Fibroblast of the aortic adventitia (primary cell): ENCODE results near the gene KIF2B. TPM values are rescaled to one million over a fixed set of nuclear protein-coding genes. Genes with fewer than 3 reads are reported as not detected.
"Not testable (repeated sequence)": the region's sequence is repeated elsewhere in the genome, so short reads cannot be mapped to it uniquely, and the experiment has no call there.

ENCODE experiments used
- DNase-seq: peaks from one replicate; pipeline ENCODE4 v3.0.0-alpha.2; 2010; ENCODE audit warnings: low read depth
- H3K4me3 ChIP-seq: 2 replicates; pipeline ENCODE4 v1.5.1; 2011; ENCODE audit warnings: low read depth, mild to moderate bottlenecking, control low read depth, low read length, moderate library complexity
- CTCF ChIP-seq: IDR thresholded peaks from 2 replicates; pipeline ENCODE4 v1.5.1; 2011; ENCODE audit warnings: mild to moderate bottlenecking, low read length, control low read depth, inconsistent platforms; ENCODE audit not compliant: insufficient read depth
- total RNA-seq: library from RNA; depleted of rRNA; stranded (reverse); fragments of >200 nt; gene quantifications from 2 replicates; pipeline ENCODE4 v1.2.3, GENCODE V29; 2012; ENCODE audit warnings: low replicate concordance

Gene KIF2B
- total RNA-seq, 1 donor: not detected

- no peak for DNase-seq
- TF ChIP-seq CTCF: no peak
- no peak overlapping the region for H3K4me3 ChIP-seq
Observed at GRCh38 chr17:53819956-53820355, 2.8 kb upstream of the KIF2B start.

GRCh38 chr17:53823341-53824050 is 769 bp downstream of the KIF2B start:
- TF ChIP-seq CTCF: no peak
- no peak overlapping the region for H3K4me3 ChIP-seq
- DNase-seq: no peak

GRCh38 chr17:53834771-53835170 is 12.0 kb downstream of the KIF2B start:
- DNase-seq, H3K4me3 ChIP-seq: not testable (repeated sequence)

- H3K4me3 ChIP-seq: no peak overlapping the region
- TF ChIP-seq CTCF: no peak
- DNase-seq: no peak
Observed at GRCh38 chr17:53837131-53837530, 14.4 kb downstream of the KIF2B start.

GRCh38 chr17:53844491-53845107 is 21.9 kb downstream of the KIF2B start:
- DNase-seq: no peak
- no peak overlapping the region for H3K4me3 ChIP-seq
- TF ChIP-seq CTCF: no peak

- DNase-seq, H3K4me3 ChIP-seq: not testable (repeated sequence)
Observed at GRCh38 chr17:53871128-53871527, 48.4 kb downstream of the KIF2B start.
